Panc1 (cell line): Measurements from ENCODE around the gene CHRDL2. TPM values are rescaled to one million over a fixed set of nuclear protein-coding genes. Genes with fewer than 3 reads are reported as not detected.

Experiments used
- ATAC-seq: fragments of 200-7000 bp; cut with Tn5 transposase; 2 replicates; pipeline ENCODE4 v1.9.1; 2020; ENCODE audit warnings: mild to moderate bottlenecking, moderate library complexity
- BruUV-seq: library from RNA; stranded (reverse); fragments of 400-500 nt; replicated peaks from 2 replicates; lab custom pipeline; 2021; lab: Mats Ljungman, UMichigan
- CTCF ChIA-PET: fragments of 300-600 bp; sonication (Branson Sonifier 250); formaldehyde crosslinking; loops from one replicate; lab custom pipeline; 2022; ENCODE audit warnings: antibody characterized with exemption; lab: Charles Lee
- POLR2A ChIA-PET: fragments of 300-600 bp; sonication (Branson Sonifier 250); formaldehyde crosslinking; loops from one replicate; lab custom pipeline; 2022; ENCODE audit warnings: antibody characterized with exemption; lab: Charles Lee
- DNase-seq: peaks from one replicate; pipeline ENCODE4 v3.0.0-alpha.2; 2010; ENCODE audit warnings: low read depth, low spot score
- H3K27ac ChIP-seq: 2 replicates; pipeline ENCODE4 v1.5.1; 2011; ENCODE audit warnings: mild to moderate bottlenecking, low read length, inconsistent platforms
- H3K27me3 ChIP-seq: fragments of 200-500 bp; sonication (Bioruptor generic); 2 replicates; pipeline ENCODE4 v1.6.0; 2014; ENCODE audit warnings: low read length, inconsistent platforms; ENCODE audit not compliant: control insufficient read depth, insufficient read depth
- H3K36me3 ChIP-seq: fragments of 200-500 bp; sonication (Bioruptor generic); 2 replicates; pipeline ENCODE4 v1.5.1; 2014; ENCODE audit warnings: inconsistent platforms, mild to moderate bottlenecking, low read length, moderate library complexity; ENCODE audit not compliant: control insufficient read depth, insufficient read depth
- H3K4me1 ChIP-seq: 2 replicates; pipeline ENCODE4 v1.5.1; 2011; ENCODE audit warnings: inconsistent platforms, mild to moderate bottlenecking, low read length, moderate library complexity; ENCODE audit not compliant: control insufficient read depth, insufficient read depth
- H3K4me3 ChIP-seq, 2 experiments: 2 replicates each; pipeline ENCODE4 v1.5.1; 2011 to 2012; ENCODE audit warnings: low read depth in 2 of 2, low read length in 2 of 2, mild to moderate bottlenecking in 2 of 2, inconsistent platforms in 1 of 2, moderate library complexity in 1 of 2
- H3K9me3 ChIP-seq: fragments of 200-500 bp; sonication (Bioruptor generic); 2 replicates; pipeline ENCODE4 v1.5.1; 2014; ENCODE audit warnings: low read depth, mild to moderate bottlenecking, inconsistent platforms, low read length, moderate library complexity; ENCODE audit not compliant: control insufficient read depth, insufficient read depth
- POLR2AphosphoS5 ChIP-seq: IDR thresholded peaks from 2 replicates; pipeline ENCODE4 v1.6.1; 2012; ENCODE audit warnings: mild to moderate bottlenecking, low read depth, low read length, moderate library complexity
- SIN3A ChIP-seq: IDR thresholded peaks from 2 replicates; pipeline ENCODE4 v1.6.1; 2012; ENCODE audit warnings: low read depth, mild to moderate bottlenecking, low read length, moderate library complexity, borderline replicate concordance; ENCODE audit not compliant: insufficient read depth
- TCF7L2 ChIP-seq: IDR thresholded peaks from 2 replicates; pipeline ENCODE4 v1.6.1; 2011; ENCODE audit warnings: mild to moderate bottlenecking, low read depth, low read length, inconsistent platforms
- in situ Hi-C: cut with HindIII; loops from 2 replicates; pipeline ENCODE4 v1.10.0; 2016; ENCODE audit warnings: low sequenced_read_pairs, low pct_unique_long_range_greater_than_20kb
- intact Hi-C: fragments of 100-400 bp; cut with micrococcal nuclease; formaldehyde crosslinking; loops from one replicate; pipeline ENCODE4 v1.10.0; 2022; ENCODE audit not compliant: unreplicated experiment
- total RNA-seq: library from RNA; stranded (reverse); gene quantifications from one replicate; pipeline ENCODE4 v1.2.1, GENCODE V29; 2021; ENCODE audit not compliant: unreplicated experiment
- TF ChIP-seq, protein P1 (sequence below), 2 experiments: IDR thresholded peaks; 2 replicates each; pipeline ENCODE4 v1.6.1; 2011 to 2012; ENCODE audit warnings: low read depth in 2 of 2, control low read depth in 1 of 2, low read length in 1 of 2, mild to moderate bottlenecking in 1 of 2, moderate library complexity in 1 of 2; ENCODE audit not compliant: insufficient read depth in 1 of 2
- TF ChIP-seq, protein P2 (sequence below): fragments of 450-650 bp; IDR thresholded peaks from 2 replicates; pipeline ENCODE4 v1.5.1; 2017; ENCODE audit warnings: mild to moderate bottlenecking

Gene CHRDL2
- total RNA-seq, 1 experiment from 2014 or later = 0.15 TPM

DNA sequence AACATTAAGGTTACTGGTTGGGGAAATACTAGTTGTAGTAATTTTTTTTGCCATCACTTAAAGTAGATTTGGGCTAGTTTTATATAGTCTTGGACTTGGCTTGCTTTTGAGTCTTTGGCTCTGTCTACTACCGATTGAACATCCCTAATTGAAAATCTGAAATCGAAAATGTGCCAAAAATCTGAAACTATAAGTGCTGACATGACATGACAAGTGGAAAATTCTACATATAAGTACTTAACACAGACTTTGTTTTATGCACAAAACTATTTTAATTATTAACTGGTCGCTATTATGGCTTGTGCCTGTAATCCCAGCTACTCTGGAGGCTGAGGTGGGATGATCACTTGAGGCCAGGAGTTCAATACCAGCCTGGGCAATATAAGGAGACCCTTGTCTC, 39.9 kb upstream of the CHRDL2 start:
- in situ Hi-C loops = no loop called here
- BruUV-seq = no TSS peak
- Histone ChIP-seq H3K27ac (no peak overlapping the region), H3K4me3 (no peak overlapping the region), H3K36me3 (no peaks in the 10 kb centered on the region), H3K9me3 (no peaks in the 10 kb centered on the region), H3K4me1 (peaks cover 5% of the 10 kb centered on the region; the same call in 1 of the 2 replicates), H3K27me3 (no peaks in the 10 kb centered on the region)
- intact Hi-C loops = no loop called here
- ChIA-PET CTCF (no interaction called here), POLR2A (no interaction called here)
- ATAC-seq = no peak
- DNase-seq = no peak
- TF ChIP-seq, protein P1, sequence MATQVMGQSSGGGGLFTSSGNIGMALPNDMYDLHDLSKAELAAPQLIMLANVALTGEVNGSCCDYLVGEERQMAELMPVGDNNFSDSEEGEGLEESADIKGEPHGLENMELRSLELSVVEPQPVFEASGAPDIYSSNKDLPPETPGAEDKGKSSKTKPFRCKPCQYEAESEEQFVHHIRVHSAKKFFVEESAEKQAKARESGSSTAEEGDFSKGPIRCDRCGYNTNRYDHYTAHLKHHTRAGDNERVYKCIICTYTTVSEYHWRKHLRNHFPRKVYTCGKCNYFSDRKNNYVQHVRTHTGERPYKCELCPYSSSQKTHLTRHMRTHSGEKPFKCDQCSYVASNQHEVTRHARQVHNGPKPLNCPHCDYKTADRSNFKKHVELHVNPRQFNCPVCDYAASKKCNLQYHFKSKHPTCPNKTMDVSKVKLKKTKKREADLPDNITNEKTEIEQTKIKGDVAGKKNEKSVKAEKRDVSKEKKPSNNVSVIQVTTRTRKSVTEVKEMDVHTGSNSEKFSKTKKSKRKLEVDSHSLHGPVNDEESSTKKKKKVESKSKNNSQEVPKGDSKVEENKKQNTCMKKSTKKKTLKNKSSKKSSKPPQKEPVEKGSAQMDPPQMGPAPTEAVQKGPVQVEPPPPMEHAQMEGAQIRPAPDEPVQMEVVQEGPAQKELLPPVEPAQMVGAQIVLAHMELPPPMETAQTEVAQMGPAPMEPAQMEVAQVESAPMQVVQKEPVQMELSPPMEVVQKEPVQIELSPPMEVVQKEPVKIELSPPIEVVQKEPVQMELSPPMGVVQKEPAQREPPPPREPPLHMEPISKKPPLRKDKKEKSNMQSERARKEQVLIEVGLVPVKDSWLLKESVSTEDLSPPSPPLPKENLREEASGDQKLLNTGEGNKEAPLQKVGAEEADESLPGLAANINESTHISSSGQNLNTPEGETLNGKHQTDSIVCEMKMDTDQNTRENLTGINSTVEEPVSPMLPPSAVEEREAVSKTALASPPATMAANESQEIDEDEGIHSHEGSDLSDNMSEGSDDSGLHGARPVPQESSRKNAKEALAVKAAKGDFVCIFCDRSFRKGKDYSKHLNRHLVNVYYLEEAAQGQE (IDR thresholded peaks at IDR 0.05; ENCODE audit: insufficient read depth in 1 of 2, low read depth in 2 of 2, low read length in 1 of 2) = no peak
- no peak for TF ChIP-seq SIN3A
- TF ChIP-seq, protein P2, sequence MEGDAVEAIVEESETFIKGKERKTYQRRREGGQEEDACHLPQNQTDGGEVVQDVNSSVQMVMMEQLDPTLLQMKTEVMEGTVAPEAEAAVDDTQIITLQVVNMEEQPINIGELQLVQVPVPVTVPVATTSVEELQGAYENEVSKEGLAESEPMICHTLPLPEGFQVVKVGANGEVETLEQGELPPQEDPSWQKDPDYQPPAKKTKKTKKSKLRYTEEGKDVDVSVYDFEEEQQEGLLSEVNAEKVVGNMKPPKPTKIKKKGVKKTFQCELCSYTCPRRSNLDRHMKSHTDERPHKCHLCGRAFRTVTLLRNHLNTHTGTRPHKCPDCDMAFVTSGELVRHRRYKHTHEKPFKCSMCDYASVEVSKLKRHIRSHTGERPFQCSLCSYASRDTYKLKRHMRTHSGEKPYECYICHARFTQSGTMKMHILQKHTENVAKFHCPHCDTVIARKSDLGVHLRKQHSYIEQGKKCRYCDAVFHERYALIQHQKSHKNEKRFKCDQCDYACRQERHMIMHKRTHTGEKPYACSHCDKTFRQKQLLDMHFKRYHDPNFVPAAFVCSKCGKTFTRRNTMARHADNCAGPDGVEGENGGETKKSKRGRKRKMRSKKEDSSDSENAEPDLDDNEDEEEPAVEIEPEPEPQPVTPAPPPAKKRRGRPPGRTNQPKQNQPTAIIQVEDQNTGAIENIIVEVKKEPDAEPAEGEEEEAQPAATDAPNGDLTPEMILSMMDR = no peak
- no peak for TF ChIP-seq TCF7L2
- no peak for TF ChIP-seq POLR2AphosphoS5

DNA sequence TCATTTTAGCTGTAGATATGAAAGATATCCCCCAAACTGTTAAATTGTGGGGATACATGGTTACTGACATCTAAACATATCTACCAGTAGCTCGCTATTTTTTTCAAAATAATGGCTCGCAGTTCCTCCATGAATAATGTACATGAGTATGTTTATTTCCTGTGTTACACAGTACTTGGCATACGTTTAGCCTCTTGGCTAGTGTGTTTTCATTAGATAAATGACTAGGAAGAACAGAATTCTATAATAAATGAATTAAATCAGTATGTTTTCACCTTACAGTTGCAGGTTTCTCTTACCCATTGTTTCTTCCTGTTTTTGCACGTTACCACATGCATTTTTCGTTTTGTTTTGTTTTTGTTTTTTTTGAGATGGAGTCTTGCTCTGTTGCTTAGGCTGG, 39.2 kb upstream of the CHRDL2 start:
- POLR2A ChIA-PET = no interaction called here
- Histone ChIP-seq H3K36me3 (no peaks in the 10 kb centered on the region), H3K9me3 (no peaks in the 10 kb centered on the region), H3K27me3 (no peaks in the 10 kb centered on the region), H3K27ac (no peak overlapping the region), H3K4me1 (peaks cover 5% of the 10 kb centered on the region; the same call in 1 of the 2 replicates), H3K4me3 (no peak overlapping the region)
- BruUV-seq = no TSS peak
- DNase-seq = no peak
- intact Hi-C loops (no loop called here), in situ Hi-C loops (no loop called here)
- CTCF ChIA-PET = interaction anchor here (0.5 kb wide), 1 partner anchor 20 kb away, joined by 3 read pairs; no protein-coding TSS in a partner anchor
- no peak for ATAC-seq
- no peak for TF ChIP-seq POLR2AphosphoS5
- TF ChIP-seq, protein P1 (IDR thresholded peaks at IDR 0.05; ENCODE audit: insufficient read depth in 1 of 2, low read depth in 2 of 2, low read length in 1 of 2) = no peak
- TF ChIP-seq, protein P2 = no peak
- TF ChIP-seq SIN3A = no peak
- no peak for TF ChIP-seq TCF7L2
